Measurements from ENCODE around the gene SAMD8.

DNA sequence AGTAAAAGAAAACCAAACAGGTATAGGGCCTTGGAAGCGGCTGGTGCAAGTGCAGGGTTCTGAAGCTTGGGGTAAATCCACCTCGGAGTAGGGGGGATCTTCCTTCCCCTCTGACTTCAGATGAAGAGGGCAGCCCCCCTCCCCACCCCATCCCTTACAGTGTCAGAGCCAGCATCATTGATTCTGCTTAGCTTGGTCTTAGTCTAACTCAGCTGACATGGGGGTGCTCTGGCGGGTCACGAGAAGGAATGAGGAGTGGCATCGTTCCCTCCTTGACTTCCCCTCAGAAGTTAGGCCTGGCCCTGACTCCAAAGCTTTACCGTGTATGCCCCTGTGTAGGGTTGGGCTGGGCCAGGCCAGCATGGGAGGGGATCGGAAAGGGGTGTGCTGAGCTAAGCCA is 44.2 kb upstream of the SAMD8 start:
- TF ChIP-seq POLR2A (IDR thresholded peaks at IDR 0.05; ENCODE audit: low read length) (no peak), GATA1 (IDR thresholded peaks at IDR 0.05; ENCODE audit: low read depth, low read length) (no peak)

All from erythroblast (primary cell).